Measurements from ENCODE around the gene HDLBP.

The HDLBP gene

GRCh38 chr2:241189093-241189855 lies 126.2 kb downstream of the HDLBP start:
- no peak for DNase-seq

DNA sequence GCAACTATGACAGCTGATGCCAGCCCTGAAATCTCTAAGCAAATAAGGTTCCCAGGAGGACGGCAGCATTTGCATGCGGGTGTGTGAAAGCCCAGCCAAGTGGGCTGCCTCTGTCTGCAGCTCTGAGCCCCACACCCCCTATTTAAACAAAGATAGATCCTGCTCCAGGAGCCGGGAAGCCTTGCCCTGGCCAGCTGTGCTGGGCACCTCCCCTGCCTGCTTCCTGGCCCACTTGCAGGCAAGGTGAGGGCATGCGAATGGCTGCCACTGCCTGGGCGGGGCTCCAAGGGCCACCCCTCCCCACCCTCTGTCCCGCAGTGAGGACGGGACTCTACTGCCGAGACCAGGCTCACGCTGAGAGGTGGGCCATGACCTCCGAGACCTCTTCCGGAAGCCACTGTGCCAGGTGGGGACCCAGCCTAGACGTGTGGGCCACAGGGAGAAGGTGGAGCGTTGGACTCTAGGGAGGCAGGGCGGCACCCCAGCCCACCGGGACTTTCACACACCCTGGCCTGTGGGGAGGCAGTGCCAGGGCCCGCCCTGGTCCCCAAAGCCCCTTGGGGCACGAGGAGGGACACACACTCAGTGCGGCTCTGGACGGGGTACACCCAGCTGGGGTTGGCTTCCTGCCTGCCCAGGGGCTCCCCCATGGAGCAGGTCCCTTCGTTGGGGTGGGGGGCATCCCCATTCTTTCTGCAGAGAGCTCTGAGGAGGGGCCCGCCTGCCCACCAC lies 126.9 kb downstream of the HDLBP start, which contains the start of gene ANO7:
Gene ANO7 (plus strand): TSS at position 317 of the 732 bp plus-strand sequence. CDS start 1,387 bp downstream, outside the sequence.
- DNase-seq: no peak

DNA sequence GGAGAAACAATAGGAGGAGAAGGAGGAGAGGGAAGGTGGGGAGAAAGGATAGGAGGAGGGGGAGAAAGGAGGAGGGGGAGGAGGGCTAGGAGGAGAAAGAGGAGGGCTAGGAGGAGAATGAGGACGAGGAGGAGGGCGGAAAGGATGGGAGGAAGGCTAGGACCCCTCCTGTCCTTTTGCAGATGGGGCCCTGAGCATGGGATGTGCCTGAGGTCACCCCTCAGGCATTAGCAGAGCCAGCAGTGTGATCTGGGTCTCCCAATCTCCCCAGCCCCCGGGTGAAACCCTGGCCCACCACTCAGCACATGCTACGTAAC lies 127.6 kb downstream of the HDLBP start:
- DNase-seq: no peak

- DNase-seq: no peak
Measured at GRCh38 chr2:241187101-241187917, 128.2 kb downstream of the HDLBP start.

- no peak for DNase-seq
Measured at GRCh38 chr2:241185961-241186360, 129.5 kb downstream of the HDLBP start.

- no peak for DNase-seq
Measured at GRCh38 chr2:241184901-241185300, 130.6 kb downstream of the HDLBP start.

DNA sequence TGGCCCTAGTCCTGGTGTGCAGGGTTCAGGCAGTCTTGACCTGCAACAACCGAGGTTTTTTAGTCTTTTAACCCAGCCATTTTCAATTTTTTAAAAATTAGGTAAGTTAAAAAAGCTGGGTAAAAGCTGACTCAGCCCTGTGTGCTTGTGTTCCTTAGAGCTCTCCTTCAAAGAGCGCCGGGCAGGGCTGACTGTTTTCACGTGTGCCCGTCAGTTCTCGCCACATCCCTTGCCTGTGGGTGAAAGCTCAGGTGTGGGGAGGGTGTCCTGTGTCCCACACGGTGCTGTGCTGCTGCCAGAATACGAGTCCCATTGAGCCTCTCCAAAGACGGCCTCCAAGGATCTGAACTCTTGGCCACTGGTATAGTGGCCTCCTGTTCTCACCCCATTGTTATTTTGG lies 132.3 kb downstream of the HDLBP start:
- DNase-seq: no peak

DNA sequence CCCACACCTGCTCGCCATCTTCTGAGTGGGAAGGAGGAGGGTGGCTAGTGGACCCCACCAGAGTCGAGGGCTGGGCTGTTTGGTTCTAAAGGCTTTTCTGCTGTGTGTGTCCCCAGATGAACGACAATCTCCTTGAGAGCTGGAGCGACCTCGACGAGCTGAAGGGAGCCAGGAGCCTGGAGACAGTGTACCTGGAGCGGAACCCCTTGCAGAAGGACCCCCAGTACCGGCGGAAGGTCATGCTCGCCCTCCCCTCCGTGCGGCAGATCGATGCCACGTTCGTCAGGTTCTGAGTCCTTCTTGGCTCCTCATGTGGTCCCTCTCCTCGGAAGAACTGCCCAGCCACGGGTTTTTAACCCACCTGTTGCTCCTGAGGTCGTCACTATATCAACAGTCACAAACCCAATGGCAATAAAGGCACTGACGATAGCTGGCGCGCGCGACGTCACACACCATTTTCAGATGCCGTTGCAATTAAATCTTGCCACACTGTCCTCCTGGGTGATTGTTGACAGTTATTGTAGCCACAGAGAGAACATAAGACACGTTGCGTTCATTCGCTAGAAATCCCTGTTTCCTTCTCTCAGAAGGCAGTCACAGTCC lies 132.8 kb downstream of the HDLBP start:
- no peak for DNase-seq

- DNase-seq: no peak
Measured at GRCh38 chr2:241182126-241182525, 133.3 kb downstream of the HDLBP start.

- DNase-seq: no peak
Measured at GRCh38 chr2:241180495-241180894, 135.0 kb downstream of the HDLBP start.

DNA sequence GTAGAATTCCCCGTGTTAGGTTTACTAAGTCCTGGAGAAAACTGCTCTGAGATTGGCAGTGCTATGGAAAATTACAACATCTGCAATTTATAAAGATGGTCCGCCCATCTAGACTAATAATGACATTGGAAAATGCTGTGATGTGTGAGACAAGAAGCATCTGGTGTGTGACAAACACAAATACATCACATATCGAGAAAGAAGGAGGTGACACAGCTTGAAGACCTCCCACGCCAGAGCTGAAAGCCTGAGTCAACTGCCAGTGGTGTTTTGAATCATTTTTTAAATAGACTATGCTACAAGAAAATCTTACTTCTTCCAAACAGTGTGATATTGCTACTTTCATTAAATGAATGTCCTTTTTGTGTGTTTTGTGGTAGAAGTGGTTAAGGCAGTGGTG lies 135.6 kb downstream of the HDLBP start:
- no peak for DNase-seq

DNA sequence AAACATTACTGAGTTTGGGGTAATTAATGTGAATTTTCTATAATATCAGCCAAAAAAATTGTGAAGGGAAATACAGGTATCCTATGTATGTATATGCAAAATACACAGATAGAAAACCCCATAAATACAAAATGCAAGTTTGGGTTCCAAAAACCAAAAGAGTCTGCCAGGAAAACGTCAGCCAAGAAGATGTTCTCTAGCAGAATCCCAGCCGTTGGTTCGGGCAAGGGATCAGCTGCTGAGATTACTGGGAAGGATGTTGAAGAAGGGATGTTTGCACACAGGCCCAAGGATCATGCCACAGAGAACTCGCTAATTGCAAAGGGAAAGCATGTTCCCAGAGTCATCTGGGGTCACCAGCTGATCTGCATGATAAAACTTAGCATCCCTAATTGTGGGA lies 136.5 kb downstream of the HDLBP start:
- DNase-seq: no peak

DNA sequence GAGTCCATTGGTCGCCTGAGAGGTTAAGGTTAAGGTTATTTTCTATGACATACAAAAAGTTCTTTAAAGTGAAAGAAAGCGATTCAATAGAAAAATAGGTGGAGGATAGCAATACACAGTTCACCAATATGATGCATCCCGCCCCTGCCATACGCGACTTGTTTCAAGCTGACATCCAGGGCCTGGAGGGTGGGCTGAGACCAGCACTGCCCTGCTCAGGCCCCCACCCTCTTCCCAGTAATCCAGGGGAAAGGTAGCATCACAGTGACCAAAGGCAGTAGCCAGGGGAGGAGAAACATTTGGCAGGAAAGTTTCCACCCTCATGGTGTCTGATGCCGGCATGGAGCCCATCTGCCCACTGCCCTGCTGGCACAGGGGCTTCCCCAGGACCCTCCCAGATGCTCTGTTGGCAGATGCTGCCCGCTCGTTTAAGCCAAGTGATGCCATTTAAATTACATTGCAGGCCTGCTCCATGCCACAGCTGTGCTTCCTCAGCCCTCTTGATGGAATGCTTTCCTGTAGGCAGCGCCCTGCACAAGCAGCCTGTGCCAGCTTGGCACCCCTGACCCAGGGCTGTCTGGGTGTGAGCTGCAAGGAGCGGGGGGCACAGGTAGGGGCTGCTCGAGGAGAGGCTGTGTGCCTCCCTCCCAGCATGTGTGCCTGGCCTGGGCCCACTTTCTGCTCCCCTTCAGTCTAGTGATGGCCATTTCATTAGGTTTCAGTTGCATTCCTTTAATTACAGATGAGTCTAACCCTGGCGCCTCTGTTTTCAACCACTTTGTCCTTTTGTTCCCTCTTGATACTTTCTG lies 137.7 kb downstream of the HDLBP start:
- DNase-seq: no peak

All from activated naive CD4-positive, alpha-beta T cell (primary cell).